GDM1 (cell line): ENCODE data around the gene STIM1.
"Not testable (repeated sequence)": the region's sequence is repeated elsewhere in the genome, so short reads cannot be mapped to it uniquely, and the experiment has no call there.

ENCODE experiments used
- DNase-seq: peaks from one replicate; lab custom pipeline; 2025; lab: John Stamatoyannopoulos, UW

Gene STIM1

GRCh38 chr11:3855808-3856491 is 486 bp downstream of the STIM1 start:
- no peak for DNase-seq

- no peak for DNase-seq
Measured at GRCh38 chr11:3856856-3857553, 1.5 kb downstream of the STIM1 start.

- no peak for DNase-seq
Measured at GRCh38 chr11:3857628-3858027, 2.2 kb downstream of the STIM1 start.

DNA sequence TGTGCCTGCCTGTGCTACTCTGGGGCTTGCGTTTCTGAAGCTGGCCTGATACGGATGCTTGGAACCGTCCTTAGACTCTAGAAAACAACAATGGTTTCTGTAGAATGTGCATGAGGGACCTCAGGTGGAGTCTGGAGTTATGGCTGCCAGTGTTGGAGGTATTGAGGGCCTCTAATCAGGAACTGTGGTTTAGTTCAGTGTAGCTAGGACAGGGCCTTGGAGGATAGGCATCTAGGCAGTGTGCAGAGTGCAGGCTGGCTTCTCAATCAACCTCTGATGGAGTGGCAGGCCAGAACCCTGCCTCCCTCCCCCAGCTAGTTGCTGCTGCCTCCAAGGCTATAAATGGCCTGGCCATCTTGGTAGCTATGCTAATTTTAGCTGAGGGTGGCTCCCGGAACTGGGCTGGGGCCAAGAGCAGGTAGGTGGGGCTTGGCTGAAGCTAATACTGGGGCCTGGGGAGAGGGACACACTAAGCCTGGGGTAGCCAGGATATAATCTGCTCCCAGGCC is 4.0 kb downstream of the STIM1 start:
- peak; percentile 27 for DNase-seq

- DNase-seq = no peak
Measured at GRCh38 chr11:3860375-3860774, 4.9 kb downstream of the STIM1 start.

- not testable (repeated sequence) for DNase-seq
Measured at GRCh38 chr11:3860898-3861393, 5.5 kb downstream of the STIM1 start.

- DNase-seq = peak; percentile 69
Measured at GRCh38 chr11:3861683-3862082, 6.2 kb downstream of the STIM1 start.

- no peak for DNase-seq
Measured at GRCh38 chr11:3865388-3866193, 10.1 kb downstream of the STIM1 start.

GRCh38 chr11:3866206-3866605 is 10.7 kb downstream of the STIM1 start:
- DNase-seq = no peak

DNA sequence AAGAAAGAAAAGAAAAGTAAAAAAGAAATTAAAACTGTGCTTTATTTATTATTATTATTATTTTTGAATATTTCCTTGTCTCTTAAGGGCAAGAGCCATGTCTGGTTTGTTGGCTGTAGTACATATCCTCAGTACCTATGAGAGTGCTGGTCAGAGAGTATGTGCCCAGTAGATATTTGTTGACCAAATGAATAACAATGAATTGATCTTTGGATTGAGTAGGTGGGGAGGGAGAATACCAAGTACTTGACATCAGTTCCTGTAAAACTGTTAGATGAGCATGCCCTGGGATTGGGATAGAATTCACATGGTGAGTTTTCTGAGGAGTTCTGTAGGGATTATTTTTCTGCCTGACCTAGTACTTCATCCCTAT is 11.4 kb downstream of the STIM1 start:
- no peak for DNase-seq

- DNase-seq = no peak
Measured at GRCh38 chr11:3867209-3868091, 12.0 kb downstream of the STIM1 start.

DNA sequence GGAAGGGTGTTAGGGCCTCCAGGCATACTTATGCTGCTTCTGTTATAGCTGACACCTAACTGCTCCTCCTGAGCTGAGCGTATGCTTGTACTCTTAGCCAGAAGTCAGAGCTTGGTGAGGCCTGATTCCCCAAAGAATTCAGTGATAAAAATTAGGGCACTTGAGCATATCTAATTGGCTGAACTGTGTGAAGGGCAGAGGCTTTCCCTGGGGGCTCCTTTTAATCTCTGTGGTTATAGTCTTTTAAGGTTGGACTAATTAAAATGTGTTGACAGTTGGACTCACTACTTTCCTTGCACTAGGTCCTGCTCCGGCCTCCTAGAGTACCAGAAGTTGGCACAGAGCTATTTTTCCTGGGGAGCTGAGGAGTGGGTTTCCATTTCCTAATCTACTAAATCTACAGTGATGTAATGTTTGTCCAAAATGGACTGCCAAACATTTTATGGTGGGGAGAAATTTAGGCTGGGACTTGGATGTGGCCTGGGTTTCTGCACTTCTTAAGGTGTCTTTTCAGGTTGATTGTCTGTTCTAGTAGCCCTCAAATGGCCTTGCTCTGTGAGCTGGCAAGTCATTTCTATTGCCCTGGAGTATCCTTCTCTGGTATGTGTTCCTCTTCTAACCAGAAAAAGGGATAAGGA is 18.4 kb downstream of the STIM1 start:
- no peak for DNase-seq

- DNase-seq = no peak
Measured at GRCh38 chr11:3876613-3877012, 21.1 kb downstream of the STIM1 start.

DNA sequence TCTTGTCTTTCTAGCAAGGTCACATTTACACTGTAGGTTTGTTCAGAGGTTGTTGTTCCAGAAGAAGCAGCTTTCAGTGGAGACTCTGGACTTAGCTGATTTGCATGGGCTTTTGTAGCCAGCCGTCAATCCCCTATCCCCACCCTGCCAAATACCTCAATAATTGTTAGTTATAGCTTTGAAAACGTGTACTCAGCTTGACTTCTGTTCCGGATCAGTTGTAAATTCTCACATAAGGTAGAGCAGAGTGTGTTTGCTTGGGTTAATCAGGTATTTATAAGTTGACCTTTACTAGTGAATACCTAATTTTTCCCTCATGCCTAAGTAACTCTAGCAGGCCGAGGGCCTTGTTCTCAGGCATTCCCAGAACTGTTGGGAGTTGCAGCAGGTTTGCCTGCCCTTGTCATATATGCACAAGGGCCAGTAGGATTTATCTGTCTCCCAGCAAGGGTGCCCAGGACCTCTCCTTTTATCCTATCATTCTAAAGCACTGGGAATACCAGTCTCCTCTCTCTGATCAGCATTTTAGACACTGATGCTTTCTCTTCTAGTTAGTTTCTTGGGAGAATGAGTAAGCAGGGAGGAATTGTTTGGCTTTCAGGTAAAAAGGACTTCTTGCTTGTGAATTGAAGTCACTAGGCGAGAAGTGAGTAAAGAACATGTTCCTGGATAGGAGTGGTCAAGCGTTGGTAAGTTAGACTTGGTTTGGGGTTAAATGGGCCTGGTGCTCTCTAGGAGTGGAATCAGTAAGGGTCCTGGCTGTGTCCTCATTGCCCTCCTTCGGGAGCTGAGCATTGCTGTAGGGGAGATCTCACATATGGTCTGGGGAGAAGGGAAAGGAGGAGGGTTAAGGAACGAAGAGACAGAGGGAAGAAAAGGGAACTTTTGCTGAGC is 22.1 kb downstream of the STIM1 start:
- no peak for DNase-seq

DNA sequence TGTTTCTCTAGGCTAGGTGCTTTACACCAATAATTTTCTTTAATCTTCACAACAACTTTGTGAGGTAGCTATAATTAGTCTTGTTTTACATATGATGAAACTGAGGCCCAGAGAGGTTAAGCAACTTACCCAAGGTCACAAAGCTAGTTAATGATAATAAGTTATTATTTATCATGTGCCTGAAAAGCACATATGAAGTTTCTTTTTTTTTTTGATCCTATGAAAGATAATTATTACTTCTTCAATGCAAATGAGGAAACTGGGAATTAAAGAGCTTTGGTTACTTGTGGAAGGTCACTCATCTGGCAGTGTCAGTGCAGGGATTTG is 22.8 kb downstream of the STIM1 start:
- DNase-seq = no peak

DNA sequence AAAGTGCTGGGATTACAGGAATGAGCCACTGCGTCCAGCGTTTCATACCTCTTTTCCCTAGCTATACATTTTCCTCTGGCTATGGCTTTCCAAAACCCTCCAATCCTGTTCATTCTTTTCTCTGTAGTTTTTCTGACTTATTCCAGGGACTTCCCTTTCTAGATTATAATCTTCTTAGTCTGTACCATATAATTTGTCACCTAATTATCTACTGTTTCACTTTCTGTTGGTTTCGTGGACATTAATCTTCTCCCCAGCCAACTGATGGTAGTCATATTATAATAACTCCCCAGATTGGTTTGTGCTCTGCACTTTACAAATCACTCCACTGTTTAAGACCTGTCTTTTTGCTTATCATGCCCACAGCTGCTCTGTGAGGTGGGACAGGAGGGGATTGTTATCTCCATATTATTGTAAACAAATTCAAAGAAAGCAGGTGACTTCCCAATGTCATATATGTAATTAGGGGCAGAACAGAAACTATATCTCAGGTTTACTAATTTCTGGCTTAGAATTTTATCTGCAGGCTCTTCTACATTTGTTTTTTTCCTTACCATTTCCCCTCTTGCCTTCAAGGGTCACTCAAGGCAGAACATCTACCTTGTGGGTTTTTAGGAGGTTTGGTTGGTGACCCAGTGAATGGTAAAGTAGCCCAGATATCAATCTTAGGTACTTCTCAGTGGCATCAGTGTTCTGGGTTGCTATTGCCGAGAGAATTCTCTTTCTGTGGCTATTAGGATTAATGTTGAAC is 23.9 kb downstream of the STIM1 start:
- no peak for DNase-seq

DNA sequence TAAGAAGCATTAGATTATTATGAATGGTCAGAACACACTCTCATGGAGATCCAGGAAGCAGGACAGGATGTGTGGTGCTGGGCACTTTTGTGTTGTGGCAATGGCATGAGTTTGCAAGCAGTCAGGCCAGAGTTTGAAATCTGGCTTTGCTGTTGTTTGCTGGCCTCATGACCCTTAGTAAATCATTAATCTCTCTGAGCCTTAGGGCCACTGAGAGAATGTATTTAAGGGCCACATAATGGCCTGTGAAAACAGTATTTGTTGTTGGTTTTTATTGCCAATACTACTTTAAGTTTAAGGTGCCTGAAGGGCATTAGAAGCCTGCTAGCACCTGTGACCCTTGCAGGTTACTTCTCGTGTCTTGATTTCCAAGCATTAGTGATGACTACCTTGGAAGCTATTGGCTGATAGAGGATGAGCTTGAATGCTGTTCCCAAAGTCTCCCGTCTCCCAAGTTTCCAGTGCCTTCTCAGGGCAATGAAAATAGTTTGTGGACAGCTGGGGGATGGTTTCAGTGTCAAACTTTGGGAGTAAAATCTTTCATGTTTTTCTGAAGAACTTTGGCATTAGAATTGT is 24.6 kb downstream of the STIM1 start:
- DNase-seq = no peak

DNA sequence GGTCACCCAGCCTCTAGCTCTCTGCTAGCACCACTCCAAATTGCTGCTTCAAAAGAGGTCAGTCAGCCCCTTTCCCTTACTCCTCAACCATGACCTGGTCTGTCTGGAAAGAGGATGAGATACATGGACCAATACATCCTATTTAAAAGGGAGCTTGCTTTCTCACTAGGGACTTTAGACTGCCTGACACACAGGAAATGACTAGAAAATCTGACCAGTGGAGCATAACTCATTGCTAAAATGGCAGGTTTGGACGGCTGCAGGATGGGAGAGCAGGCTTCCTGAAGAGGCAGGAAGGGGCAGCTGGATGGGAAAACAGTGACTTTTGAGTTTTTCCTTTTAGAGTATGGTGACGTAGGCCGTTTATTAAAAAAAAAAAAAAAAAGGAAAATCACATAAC is 25.3 kb downstream of the STIM1 start:
- DNase-seq = no peak

GRCh38 chr11:3882655-3883054 is 27.2 kb downstream of the STIM1 start:
- DNase-seq = no peak
